Measurements from ENCODE around the gene PIK3R1. TPM values are rescaled to one million over a fixed set of nuclear protein-coding genes. Genes with fewer than 3 reads are reported as not detected.
A peak's percentile ranks its signal among the peaks of the same experiment; 100 is the strongest.

Gene PIK3R1
- total RNA-seq, 1 donor from 2014 or later: 15.5 TPM

- no peak overlapping the region for H3K4me3 ChIP-seq (ENCODE audit: low read depth, low read length)
- H3K27me3 ChIP-seq (ENCODE audit: control insufficient read depth, insufficient read depth, low read length): no peaks in the 10 kb centered on the region
- no peaks in the 10 kb centered on the region for H3K36me3 ChIP-seq (ENCODE audit: control insufficient read depth, insufficient read depth, low read length)
- no peak for TF ChIP-seq CTCF (IDR thresholded peaks at IDR 0.05; ENCODE audit: insufficient read depth, low read length, severe bottlenecking)
- FAIRE-seq (no peak), DNase-seq (ENCODE audit: low read depth) (no peak)
Measured at GRCh38 chr5:68248896-68249295, 33.3 kb downstream of the PIK3R1 start.

- H3K27me3 ChIP-seq (ENCODE audit: control insufficient read depth, insufficient read depth, low read length): no peaks in the 10 kb centered on the region
- no peak for TF ChIP-seq CTCF (IDR thresholded peaks at IDR 0.05; ENCODE audit: insufficient read depth, low read length, severe bottlenecking)
- no peak for DNase-seq (ENCODE audit: low read depth)
- no peak overlapping the region for H3K4me3 ChIP-seq (ENCODE audit: low read depth, low read length)
- no peak for FAIRE-seq
- H3K36me3 ChIP-seq (ENCODE audit: control insufficient read depth, insufficient read depth, low read length): no peaks in the 10 kb centered on the region
Measured at GRCh38 chr5:68249520-68249919, 34.0 kb downstream of the PIK3R1 start.

- no peak for FAIRE-seq
- H3K36me3 ChIP-seq (ENCODE audit: control insufficient read depth, insufficient read depth, low read length): no peaks in the 10 kb centered on the region
- H3K27me3 ChIP-seq (ENCODE audit: control insufficient read depth, insufficient read depth, low read length): no peaks in the 10 kb centered on the region
- no peak for TF ChIP-seq CTCF (IDR thresholded peaks at IDR 0.05; ENCODE audit: insufficient read depth, low read length, severe bottlenecking)
- no peak for DNase-seq (ENCODE audit: low read depth)
- H3K4me3 ChIP-seq (ENCODE audit: low read depth, low read length): no peak overlapping the region
Measured at GRCh38 chr5:68250661-68251298, 35.2 kb downstream of the PIK3R1 start.

- Histone ChIP-seq H3K36me3 (ENCODE audit: control insufficient read depth, insufficient read depth, low read length) (no peaks in the 10 kb centered on the region), H3K27me3 (ENCODE audit: control insufficient read depth, insufficient read depth, low read length) (no peaks in the 10 kb centered on the region), H3K4me3 (ENCODE audit: low read depth, low read length) (no peak overlapping the region)
- TF ChIP-seq CTCF (IDR thresholded peaks at IDR 0.05; ENCODE audit: insufficient read depth, low read length, severe bottlenecking): no peak
- peak; percentile 52 for DNase-seq (ENCODE audit: low read depth)
- no peak for FAIRE-seq
Measured at GRCh38 chr5:68251386-68251785, 35.8 kb downstream of the PIK3R1 start.

- H3K4me3 ChIP-seq (ENCODE audit: low read depth, low read length): no peak overlapping the region
- FAIRE-seq (no peak), DNase-seq (ENCODE audit: low read depth) (peak; percentile 69)
- no peaks in the 10 kb centered on the region for H3K27me3 ChIP-seq (ENCODE audit: control insufficient read depth, insufficient read depth, low read length)
- peaks cover 2% of the 10 kb centered on the region for H3K36me3 ChIP-seq (ENCODE audit: control insufficient read depth, insufficient read depth, low read length)
- no peak for TF ChIP-seq CTCF (IDR thresholded peaks at IDR 0.05; ENCODE audit: insufficient read depth, low read length, severe bottlenecking)
Measured at GRCh38 chr5:68251804-68252522, 36.4 kb downstream of the PIK3R1 start.
